IPS DF 6.9 (cell line): ENCODE measurements around the gene KRT81.

Source experiments
- DNase-seq: peaks from one replicate; pipeline ENCODE4 v3.0.0-alpha.2; 2013; ENCODE audit warnings: low read depth, low spot score
- H3K27ac ChIP-seq: one replicate; pipeline ENCODE4 v1.5.1; 2013; ENCODE audit warnings: low read length, control low read depth
- H3K27me3 ChIP-seq: 2 replicates; pipeline ENCODE4 v1.6.1; 2013; ENCODE audit warnings: mild to moderate bottlenecking, low read length; ENCODE audit not compliant: control insufficient read depth, insufficient read depth
- H3K36me3 ChIP-seq: 2 replicates; pipeline ENCODE4 v1.6.1; 2013; ENCODE audit warnings: low read length; ENCODE audit not compliant: control insufficient read depth, insufficient read depth
- H3K4me1 ChIP-seq: 2 replicates; pipeline ENCODE4 v1.6.1; 2013; ENCODE audit warnings: low read length; ENCODE audit not compliant: control insufficient read depth, insufficient read depth
- H3K4me3 ChIP-seq: 2 replicates; pipeline ENCODE4 v1.5.1; 2013; ENCODE audit warnings: mild to moderate bottlenecking, low read length
- H3K9me3 ChIP-seq: 2 replicates; pipeline ENCODE4 v1.6.1; 2013; ENCODE audit warnings: low read length, inconsistent platforms; ENCODE audit not compliant: control insufficient read depth, insufficient read depth
- WGBS: extraction: QIAGEN DNeasy Blood & Tissue Kit; methylation state at CpG from one replicate; pipeline ENCODE4 v1.1.7; 2013; ENCODE audit warnings: mixed read lengths, missing lambda C conversion rate; ENCODE audit not compliant: insufficient read length, insufficient coverage; 5-methylcytosine and 5-hydroxymethylcytosine counted together

KRT81 gene

DNA sequence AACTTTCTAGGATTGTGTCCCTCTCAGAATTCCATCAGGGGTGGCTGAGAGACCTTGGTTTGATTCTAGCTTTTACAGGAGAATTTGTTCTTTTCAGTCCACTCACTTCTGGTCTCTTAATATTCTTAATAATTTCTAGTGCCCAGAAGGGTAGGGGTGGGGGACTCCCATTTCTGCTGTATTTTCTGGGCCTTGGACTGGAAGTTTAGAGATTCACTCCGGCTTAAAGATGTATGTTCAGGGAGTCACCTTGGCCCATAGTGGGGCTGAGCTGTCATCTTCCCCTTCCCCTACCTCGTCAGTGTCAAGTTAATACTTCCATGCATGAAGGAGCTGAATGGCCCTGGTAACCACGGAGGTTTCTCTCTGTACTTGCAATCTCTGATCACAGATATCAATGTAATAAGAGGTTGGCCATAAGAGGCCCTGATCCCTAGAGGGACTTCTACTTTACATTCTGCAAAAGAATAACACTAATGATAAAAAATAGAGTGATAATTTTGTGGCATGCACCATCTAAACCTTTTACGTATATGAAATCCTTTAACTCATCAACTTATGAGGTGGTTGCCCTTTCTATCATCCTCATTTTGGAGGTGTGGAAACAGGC, 6.7 kb downstream of the KRT81 start:
- no peak overlapping the region for H3K27ac ChIP-seq
- H3K36me3 ChIP-seq = no peaks in the 10 kb centered on the region
- no peak for DNase-seq
- peaks cover 1% of the 10 kb centered on the region; the same call in 1 of the 2 replicates for H3K4me1 ChIP-seq
- H3K9me3 ChIP-seq = no peaks in the 10 kb centered on the region
- WGBS = no CpG with 5 or more reads among the region's 4 CpGs
- H3K27me3 ChIP-seq = no peaks in the 10 kb centered on the region
- H3K4me3 ChIP-seq = no peak overlapping the region

DNA sequence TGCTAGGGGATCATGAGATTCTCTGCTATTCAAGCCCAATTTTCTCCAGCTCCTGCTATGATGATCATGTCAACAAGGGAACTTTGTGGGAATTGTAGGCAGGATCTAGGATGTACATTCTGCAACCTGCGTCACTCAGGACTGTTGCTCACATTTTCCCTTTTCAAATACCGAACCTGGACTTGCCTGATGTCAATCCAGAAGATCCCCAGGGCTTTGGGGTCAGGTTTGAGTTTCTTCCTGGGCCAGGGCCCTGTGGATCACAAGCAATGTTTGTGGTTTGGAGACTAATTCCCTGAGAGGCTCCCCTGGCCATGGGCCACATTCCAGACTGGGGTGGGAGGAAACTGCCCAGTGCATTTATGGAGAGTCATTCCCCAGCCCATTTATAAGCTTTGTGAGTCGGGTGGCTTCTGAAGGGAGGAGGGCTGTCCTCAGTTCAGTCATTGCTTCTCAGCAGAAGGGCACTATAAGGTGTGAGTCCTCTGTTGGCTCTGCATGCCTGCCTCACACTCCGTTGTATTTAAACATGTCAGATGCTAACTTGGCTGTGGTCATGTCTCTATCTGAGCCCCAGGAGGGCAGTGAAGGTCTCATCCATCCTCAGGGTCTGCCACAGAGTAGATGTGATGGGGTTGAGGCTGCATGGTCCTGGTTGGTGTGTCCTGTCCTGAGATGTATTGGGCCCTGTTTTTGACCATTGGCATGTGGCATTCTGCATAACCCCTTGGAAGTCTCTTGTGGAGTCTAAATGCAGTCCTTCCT, 10.4 kb downstream of the KRT81 start:
- H3K27ac ChIP-seq = no peak overlapping the region
- no peaks in the 10 kb centered on the region for H3K9me3 ChIP-seq
- no peak for DNase-seq
- WGBS = no CpG with 5 or more reads among the region's 4 CpGs
- H3K4me1 ChIP-seq = no peaks in the 10 kb centered on the region
- no peaks in the 10 kb centered on the region; the same call in 1 of the 2 replicates for H3K27me3 ChIP-seq
- no peak overlapping the region for H3K4me3 ChIP-seq
- no peaks in the 10 kb centered on the region for H3K36me3 ChIP-seq

DNA sequence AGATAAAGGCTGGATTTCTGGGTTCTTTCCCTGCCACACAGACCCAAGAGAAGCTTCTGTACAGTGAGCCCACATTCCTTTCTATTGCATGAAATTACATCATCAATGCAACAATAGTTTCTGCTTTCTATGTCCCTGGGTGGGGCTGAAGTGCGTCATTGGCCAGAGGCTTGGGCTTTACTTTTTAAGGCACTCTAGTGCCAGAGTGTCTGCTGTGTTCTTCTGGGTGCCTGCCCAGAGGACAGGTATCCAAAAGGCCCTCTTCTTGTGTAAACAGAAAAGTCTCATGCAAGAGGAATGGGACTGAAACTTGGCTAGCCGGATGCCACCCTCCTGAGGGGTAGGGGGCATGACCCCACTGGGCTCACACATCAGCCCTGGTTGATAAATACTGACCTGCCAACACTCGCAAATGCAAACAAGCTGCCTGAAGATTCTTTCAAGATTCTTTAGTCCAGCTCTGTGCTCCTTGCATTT, 11.0 kb downstream of the KRT81 start:
- no peaks in the 10 kb centered on the region; the same call in 1 of the 2 replicates for H3K27me3 ChIP-seq
- H3K9me3 ChIP-seq = no peaks in the 10 kb centered on the region
- DNase-seq = no peak
- H3K27ac ChIP-seq = no peak overlapping the region
- H3K4me1 ChIP-seq = no peaks in the 10 kb centered on the region
- H3K36me3 ChIP-seq = no peaks in the 10 kb centered on the region
- no peak overlapping the region for H3K4me3 ChIP-seq
- WGBS = no CpG with 5 or more reads among the region's 3 CpGs

DNA sequence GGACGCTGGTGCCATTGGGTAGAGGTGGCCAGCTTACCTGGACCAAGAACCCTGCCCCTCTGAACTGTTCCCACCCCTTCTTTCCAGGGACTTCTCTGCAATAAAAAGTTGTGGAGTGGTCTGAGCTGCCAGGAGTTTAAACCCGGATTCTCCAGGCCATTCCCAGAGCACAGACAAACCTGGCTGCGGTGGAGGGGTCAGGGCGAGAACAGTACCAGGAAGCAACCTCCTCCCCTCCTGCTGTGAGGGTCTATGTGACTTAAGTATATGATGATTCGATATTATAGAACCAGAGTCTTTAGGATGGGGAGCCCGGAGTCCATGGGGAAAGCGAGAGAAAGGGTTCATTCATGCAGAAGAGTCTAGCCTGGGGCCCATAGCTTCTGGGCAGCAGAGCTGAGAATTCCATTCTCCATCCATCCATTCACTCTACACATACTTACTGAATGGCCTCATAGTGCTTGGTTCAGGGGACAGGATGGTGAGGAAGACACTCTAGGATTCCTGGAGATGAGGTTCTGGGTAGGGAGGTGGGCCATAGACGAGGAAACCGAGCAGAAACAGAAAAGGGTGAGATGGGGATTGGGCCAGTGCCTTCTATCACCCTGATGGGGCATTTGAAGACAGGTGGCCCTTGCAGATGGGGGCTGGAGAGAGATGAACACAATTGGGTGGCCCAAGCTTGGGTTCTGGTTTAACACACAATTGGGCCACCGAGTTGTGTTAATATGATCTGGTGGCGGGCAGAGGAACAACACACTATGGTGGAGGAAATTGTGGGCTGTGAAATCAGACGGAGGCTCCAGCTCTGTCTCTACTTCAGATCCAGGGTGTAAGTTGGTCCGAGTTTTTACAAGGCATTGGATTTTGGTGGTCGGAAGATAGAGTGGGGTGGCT, 11.7 kb downstream of the KRT81 start:
- no peaks in the 10 kb centered on the region for H3K9me3 ChIP-seq
- H3K4me1 ChIP-seq = no peaks in the 10 kb centered on the region
- H3K4me3 ChIP-seq = no peak overlapping the region
- DNase-seq = no peak
- no peaks in the 10 kb centered on the region; the same call in 1 of the 2 replicates for H3K27me3 ChIP-seq
- H3K27ac ChIP-seq = no peak overlapping the region
- no peaks in the 10 kb centered on the region for H3K36me3 ChIP-seq
- WGBS = no CpG with 5 or more reads among the region's 14 CpGs

DNA sequence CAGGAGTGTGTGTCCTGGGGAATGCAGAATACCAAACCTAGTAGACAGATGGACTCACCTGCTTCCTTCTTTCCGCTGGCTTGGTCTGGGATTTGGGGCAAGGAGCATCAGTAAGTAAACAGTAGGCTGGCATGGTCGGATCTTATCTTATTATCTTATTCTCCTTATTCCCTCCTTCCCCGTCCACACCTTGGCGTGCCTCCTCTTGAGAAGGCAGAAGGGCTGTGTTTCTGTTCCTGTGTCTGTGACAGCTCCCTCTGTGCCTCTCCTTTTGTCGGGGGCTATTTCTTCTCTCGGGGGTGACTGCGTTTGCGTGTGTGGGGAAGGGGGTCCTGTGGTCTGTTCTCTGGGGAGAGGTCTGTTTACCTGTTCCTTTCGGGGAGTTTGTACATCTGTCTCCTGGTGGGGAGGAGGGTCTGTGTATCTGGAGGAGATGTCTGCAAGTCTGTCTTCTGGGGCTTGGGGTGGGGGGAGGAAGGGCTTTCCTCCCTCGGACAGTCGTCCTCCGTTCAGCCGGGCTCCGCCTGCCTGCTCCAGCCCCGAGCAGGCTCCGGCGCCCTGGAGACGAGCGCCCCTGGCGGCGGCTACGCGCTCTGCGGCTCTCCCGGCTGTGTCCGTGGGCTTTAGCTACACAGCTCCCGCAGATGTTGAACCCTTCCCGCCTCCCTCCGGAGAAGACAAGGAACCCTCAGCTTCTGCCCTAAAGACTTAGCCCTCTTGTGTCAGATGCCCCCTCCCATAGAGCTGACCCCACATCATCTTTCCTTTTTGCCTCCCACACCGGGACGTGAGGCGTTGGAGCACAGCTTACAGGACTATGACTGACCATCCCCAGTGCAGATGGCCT, 12.5 kb downstream of the KRT81 start:
- no peaks in the 10 kb centered on the region for H3K9me3 ChIP-seq
- no CpG with 5 or more reads among the region's 32 CpGs for WGBS
- H3K27ac ChIP-seq = no peak overlapping the region
- peak overlapping the region; percentile 15; the same call in 1 of the 2 replicates for H3K4me3 ChIP-seq
- no peaks in the 10 kb centered on the region; the same call in 1 of the 2 replicates for H3K27me3 ChIP-seq
- H3K36me3 ChIP-seq = no peaks in the 10 kb centered on the region
- no peaks in the 10 kb centered on the region for H3K4me1 ChIP-seq
- peak; percentile 63 for DNase-seq

DNA sequence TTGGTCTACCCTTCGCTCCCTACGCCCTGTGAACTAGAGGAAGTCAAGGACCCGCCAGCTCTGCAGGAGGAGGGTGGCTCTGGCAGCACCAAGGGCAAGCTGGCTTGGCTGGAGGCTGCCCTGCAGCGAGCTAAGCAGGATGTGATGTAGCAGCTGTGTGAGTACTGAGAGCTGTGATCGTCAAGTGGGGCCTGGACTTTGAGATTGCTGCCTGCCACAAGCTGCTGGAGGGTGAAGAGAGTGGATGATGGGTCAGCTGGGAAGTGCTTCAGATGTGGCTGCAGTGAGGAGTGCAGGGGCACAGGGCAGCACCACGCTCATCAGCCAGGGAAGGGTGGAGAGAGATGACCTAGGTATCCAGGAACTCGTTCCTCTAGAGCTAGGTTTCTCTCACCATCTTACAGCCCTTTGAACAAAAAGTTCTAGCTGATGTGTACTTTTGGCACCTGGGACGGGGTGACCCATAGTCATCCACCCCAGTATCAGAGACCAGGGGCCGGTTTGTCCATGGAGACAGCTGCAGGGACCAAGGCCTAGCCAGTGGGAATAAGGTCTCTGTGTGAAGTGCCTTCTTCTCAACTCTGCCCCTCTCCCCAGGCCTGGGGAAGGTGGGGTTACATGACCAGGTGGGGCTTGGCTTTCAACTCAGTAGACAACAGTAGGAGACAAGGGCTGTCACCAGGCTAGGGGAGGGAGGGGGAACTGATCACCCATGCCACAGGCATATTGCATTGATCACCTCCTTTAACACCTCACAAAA, 13.7 kb downstream of the KRT81 start:
- H3K27me3 ChIP-seq = no peaks in the 10 kb centered on the region; the same call in 1 of the 2 replicates
- no CpG with 5 or more reads among the region's 9 CpGs for WGBS
- no peak for DNase-seq
- H3K36me3 ChIP-seq = no peaks in the 10 kb centered on the region
- H3K4me3 ChIP-seq = no peak overlapping the region
- H3K27ac ChIP-seq = no peak overlapping the region
- H3K9me3 ChIP-seq = no peaks in the 10 kb centered on the region
- no peaks in the 10 kb centered on the region for H3K4me1 ChIP-seq

DNA sequence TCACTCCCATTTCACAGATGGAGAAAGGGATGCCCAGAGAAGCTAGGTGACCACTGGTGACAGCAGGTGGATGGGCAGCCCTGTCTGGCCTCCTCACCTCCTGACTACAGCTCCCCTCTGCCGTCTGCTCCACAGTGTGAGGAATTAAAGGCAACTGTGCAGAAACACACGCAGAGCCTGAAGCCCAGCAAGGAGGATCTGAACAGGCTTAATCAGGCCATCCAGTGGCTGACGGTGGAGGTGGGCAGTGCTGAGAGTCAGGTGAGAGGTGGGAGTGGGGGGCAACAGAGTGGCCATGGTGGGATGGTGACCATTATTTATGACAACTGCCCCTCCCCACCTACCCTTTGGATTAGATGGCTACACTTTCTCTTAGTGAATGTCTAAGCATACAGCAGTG, 15.6 kb downstream of the KRT81 start:
- no peak for DNase-seq
- Histone ChIP-seq H3K4me1 (no peaks in the 10 kb centered on the region), H3K27me3 (no peaks in the 10 kb centered on the region; the same call in 1 of the 2 replicates), H3K36me3 (no peaks in the 10 kb centered on the region), H3K4me3 (no peak overlapping the region), H3K9me3 (no peaks in the 10 kb centered on the region), H3K27ac (no peak overlapping the region)
- WGBS = no CpG with 5 or more reads among the region's 3 CpGs

DNA sequence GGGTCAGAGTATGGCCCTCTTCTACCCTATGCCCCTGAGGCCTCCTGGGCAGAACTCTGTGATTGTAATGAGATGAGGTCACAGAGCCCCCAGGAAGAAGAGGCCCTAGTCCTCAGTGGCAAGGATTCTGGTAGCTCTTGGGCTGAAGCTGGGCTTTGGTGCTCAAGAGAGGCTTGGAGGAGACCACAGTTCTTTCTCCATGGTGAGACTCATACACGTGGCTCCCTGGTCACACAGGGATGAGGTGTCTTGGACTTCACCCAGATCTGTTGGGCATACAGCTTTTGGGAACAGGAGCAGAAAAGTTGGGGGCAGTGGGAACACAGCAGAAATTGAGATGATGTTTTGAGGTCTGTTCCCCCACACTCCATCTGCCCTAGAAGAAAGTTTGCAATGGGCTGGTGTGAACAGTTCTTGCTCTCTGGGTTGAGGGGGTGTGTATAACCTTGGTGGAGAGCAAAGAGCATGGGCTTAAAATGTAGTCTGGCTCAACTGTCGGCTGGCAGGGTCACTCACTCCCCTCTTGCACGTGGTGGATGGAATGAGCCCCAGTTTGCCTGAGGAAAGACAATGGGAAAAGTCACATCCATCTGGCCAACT, 16.7 kb downstream of the KRT81 start, which contains the start of gene KRT86:
TSS of gene KRT86 (plus strand) at position 125 of the 600 bp plus-strand sequence. CDS start 27,272 bp downstream, outside the sequence.
- WGBS = no CpG with 5 or more reads among the region's 3 CpGs
- Histone ChIP-seq H3K9me3 (no peaks in the 10 kb centered on the region), H3K4me3 (no peak within 1 kb of the TSS), H3K4me1 (no peaks in the 10 kb centered on the region), H3K27me3 (no peaks in the 10 kb centered on the region; the same call in 1 of the 2 replicates), H3K27ac (no peak within 1 kb of the TSS), H3K36me3 (no peaks in the 10 kb centered on the region)
- DNase-seq = no peak

DNA sequence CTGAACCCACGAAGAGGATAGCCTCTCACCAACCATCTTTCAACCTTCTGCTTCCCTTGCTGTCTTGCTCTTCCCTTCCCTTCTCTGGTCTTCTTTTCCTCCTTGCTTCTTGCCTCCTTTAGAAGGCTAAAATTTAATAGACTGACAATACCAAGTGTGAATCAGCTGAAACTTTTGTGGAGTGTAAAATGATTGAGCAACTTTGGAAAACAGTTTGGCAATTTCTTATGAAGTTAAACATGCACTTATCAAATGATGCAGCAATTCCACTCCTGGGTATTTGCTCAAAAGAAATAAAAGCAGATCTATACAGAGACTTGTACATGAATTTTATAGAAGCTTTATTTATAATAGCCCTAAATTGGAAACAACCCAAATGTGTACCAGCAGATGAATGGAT, 20.2 kb downstream of the KRT81 start:
- WGBS = no CpG with 5 or more reads among the region's 1 CpG
- H3K4me3 ChIP-seq = no peak overlapping the region
- H3K27me3 ChIP-seq = no peaks in the 10 kb centered on the region
- H3K9me3 ChIP-seq = no peaks in the 10 kb centered on the region; the same call in 1 of the 2 replicates
- DNase-seq = no peak
- no peaks in the 10 kb centered on the region for H3K36me3 ChIP-seq
- H3K27ac ChIP-seq = no peak overlapping the region
- H3K4me1 ChIP-seq = no peaks in the 10 kb centered on the region
